ENCODE results near the gene WBP2. TPM values are rescaled to one million over a fixed set of nuclear protein-coding genes. Genes with fewer than 3 reads are reported as not detected.
A peak's percentile ranks its signal among the peaks of the same experiment; 100 is the strongest.

The WBP2 gene
- total and polyA plus RNA-seq, 9 of the 15 experiments (the other 6 are each of a cell fraction or from before 2014, with no cell fraction given), result 2.2 to 74.3 (median 20.0) TPM

GRCh38 chr17:75899353-75899752 is 44.2 kb upstream of the WBP2 start:
- Histone ChIP-seq H3K9me1 (ENCODE audit: control insufficient read depth, insufficient read depth, low read length) (peaks cover 4% of the 10 kb centered on the region), H3K36me3 (ENCODE audit: control insufficient read depth, insufficient read depth, low read length) (peaks cover 69% of the 10 kb centered on the region; the same call in 2 of the 3 replicates), H4K20me1 (replicated peaks; ENCODE audit: control insufficient read depth, insufficient read depth, low read length) (no peaks in the 10 kb centered on the region), H3K79me2 (ENCODE audit: control insufficient read depth, insufficient read depth, low read length) (peaks cover 43% of the 10 kb centered on the region), H3K4me3 (no peak overlapping the region), H3K9me3 (replicated peaks; ENCODE audit: control insufficient read depth, insufficient read depth, low read depth, low read length) (no peaks in the 10 kb centered on the region), H3K4me1 (replicated peaks in 1 of 2; ENCODE audit: control insufficient read depth in 2 of 2, insufficient read depth in 2 of 2, low read length in 2 of 2) (peaks cover 13 to 77% of the 10 kb centered on the region in 2 experiments; a peak in 4 of 5 replicates), H3K4me2 (ENCODE audit: insufficient read depth, low read length) (no peak overlapping the region), H3K9ac (ENCODE audit: insufficient read depth in 1 of 2, low read depth in 2 of 2, low read length in 2 of 2) (peak overlapping the region in 1 of 2 experiments; percentile 38; a peak in 1 of 4 replicates), H3K27me3 (ENCODE audit: control insufficient read depth in 2 of 2, insufficient read depth in 2 of 2, low read length in 2 of 2) (no peaks in the 10 kb centered on the region), H3K27ac (ENCODE audit: extremely low read depth, low read depth, low read length) (no peak overlapping the region), H2AFZ (ENCODE audit: low read depth, low read length) (no peak overlapping the region)
- no TSS peak for BruUV-seq (replicated peaks)
- no peak for FAIRE-seq
- intact Hi-C loops (cut with micrococcal nuclease) (no loop called here), in situ Hi-C loops (cut with MboI) (no loop called here)
- DNase-seq (ENCODE audit: extremely low read depth in 1 of 4, low spot score in 3 of 4), result no peak
- CTCF ChIA-PET (ENCODE audit: low intra/inter-chr PET ratio), result no interaction called here
- POLR2A ChIA-PET, result interaction anchor here (0.8 to 15.9 kb wide), 6 partner anchors 9 to 736 kb away, joined by 3 to 169 read pairs (median 4); partner anchors contain the start of genes TRIM47 and WBP2
- no peak for ATAC-seq
- TF ChIP-seq SNIP1 (IDR thresholded peaks at IDR 0.05; ENCODE audit: low read depth), result no peak
- TF ChIP-seq, protein P1, sequence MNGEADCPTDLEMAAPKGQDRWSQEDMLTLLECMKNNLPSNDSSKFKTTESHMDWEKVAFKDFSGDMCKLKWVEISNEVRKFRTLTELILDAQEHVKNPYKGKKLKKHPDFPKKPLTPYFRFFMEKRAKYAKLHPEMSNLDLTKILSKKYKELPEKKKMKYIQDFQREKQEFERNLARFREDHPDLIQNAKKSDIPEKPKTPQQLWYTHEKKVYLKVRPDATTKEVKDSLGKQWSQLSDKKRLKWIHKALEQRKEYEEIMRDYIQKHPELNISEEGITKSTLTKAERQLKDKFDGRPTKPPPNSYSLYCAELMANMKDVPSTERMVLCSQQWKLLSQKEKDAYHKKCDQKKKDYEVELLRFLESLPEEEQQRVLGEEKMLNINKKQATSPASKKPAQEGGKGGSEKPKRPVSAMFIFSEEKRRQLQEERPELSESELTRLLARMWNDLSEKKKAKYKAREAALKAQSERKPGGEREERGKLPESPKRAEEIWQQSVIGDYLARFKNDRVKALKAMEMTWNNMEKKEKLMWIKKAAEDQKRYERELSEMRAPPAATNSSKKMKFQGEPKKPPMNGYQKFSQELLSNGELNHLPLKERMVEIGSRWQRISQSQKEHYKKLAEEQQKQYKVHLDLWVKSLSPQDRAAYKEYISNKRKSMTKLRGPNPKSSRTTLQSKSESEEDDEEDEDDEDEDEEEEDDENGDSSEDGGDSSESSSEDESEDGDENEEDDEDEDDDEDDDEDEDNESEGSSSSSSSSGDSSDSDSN (IDR thresholded peaks at IDR 0.05; ENCODE audit: borderline replicate concordance in 1 of 2, low read depth in 2 of 2, low read length in 2 of 2), result no peak
- 93% methylated on average over 12 of the region's 13 CpGs for WGBS (ENCODE audit: insufficient coverage, low coverage, missing lambda C conversion rate)

Data from K562 (cell line).